A549 (cell line): Measurements from ENCODE around the gene BEND7. TPM values are rescaled to one million over a fixed set of nuclear protein-coding genes. Genes with fewer than 3 reads are reported as not detected.
A peak's percentile ranks its signal among the peaks of the same experiment; 100 is the strongest.
"Not testable (repeated sequence)": the region's sequence is repeated elsewhere in the genome, so short reads cannot be mapped to it uniquely, and the experiment has no call there.

Experiments
- ATAC-seq, 2 experiments: fragments of 200-7000 bp in 1 of 2; fragments of >200 bp in 1 of 2; cut with Nextera tagmentation in 1 of 2; cut with Tn5 transposase in 1 of 2; 3 replicates each; pipeline versions ENCODE4 v1.8.0 to v1.9.1; 2018 to 2020; ENCODE audit warnings: mild to moderate bottlenecking in 1 of 2, moderate library complexity in 1 of 2
- CTCF ChIA-PET: fragments of 300-600 bp; sonication (Branson Sonifier 250); formaldehyde crosslinking; extraction: SDS; loops from one replicate; lab custom pipeline; 2021; ENCODE audit warnings: antibody characterized with exemption, inconsistent platforms; lab: Yijun Ruan, JAX
- POLR2A ChIA-PET: fragments of 350-600 bp; formaldehyde crosslinking; extraction: SDS; loops from one replicate; lab custom pipeline; 2021; ENCODE audit warnings: antibody characterized with exemption, inconsistent platforms; lab: Yijun Ruan, JAX
- DNase-seq, 2 experiments: peaks; one replicate each; pipeline versions ENCODE4 v3.0.0 to v3.0.0-alpha.2; 2011 to 2016; ENCODE audit warnings: low read depth in 1 of 2, low spot score in 1 of 2
- FAIRE-seq: peaks from 2 replicates; lab custom pipeline; 2011; peaks lifted over from hg19 to GRCh38; lab: Jason Lieb, UNC
- H3K27ac ChIP-seq, 2 experiments: fragments of >200 bp; sonication (Bioruptor Twin); formaldehyde crosslinking; 3 replicates each; pipeline ENCODE4 v1.5.1; 2016 to 2017
- H3K4me1 ChIP-seq: fragments of >200 bp; sonication (Bioruptor Twin); formaldehyde crosslinking; 3 replicates; pipeline ENCODE4 v1.6.1; 2016
- H3K4me2 ChIP-seq: fragments of >200 bp; sonication (Bioruptor Twin); formaldehyde crosslinking; 3 replicates; pipeline ENCODE4 v1.6.1; 2016
- H3K4me3 ChIP-seq: fragments of >200 bp; sonication (Bioruptor Twin); formaldehyde crosslinking; 3 replicates; pipeline ENCODE4 v1.5.1; 2016
- H3K9me3 ChIP-seq: fragments of >200 bp; sonication (Bioruptor Twin); formaldehyde crosslinking; 3 replicates; pipeline ENCODE4 v1.6.1; 2016
- ATOH8 ChIP-seq: fragments of 250-450 bp; sonication (Bioruptor Pico); IDR thresholded peaks from 2 replicates; pipeline ENCODE4 v1.5.0; 2020; ENCODE audit warnings: low read depth, mild to moderate bottlenecking, moderate library complexity
- BCL3 ChIP-seq: fragments of >200 bp; sonication (Bioruptor Twin); formaldehyde crosslinking; IDR thresholded peaks from 3 replicates; pipeline ENCODE4 v1.6.1; 2016
- BHLHE40 ChIP-seq: IDR thresholded peaks from 2 replicates; pipeline ENCODE4 v1.6.1; 2012; ENCODE audit warnings: low read depth, low read length, inconsistent platforms
- CEBPB ChIP-seq, 2 experiments: fragments of >200 bp in 1 of 2; sonication (Bioruptor Twin) in 1 of 2; formaldehyde crosslinking in 1 of 2; IDR thresholded peaks; 2 replicates each; pipeline ENCODE4 v1.6.1; 2012 to 2016
- CHD4 ChIP-seq: fragments of 200-600 bp; sonication (generic); IDR thresholded peaks from 2 replicates; pipeline ENCODE4 v1.6.1; 2016; ENCODE audit warnings: antibody characterized with exemption, mild to moderate bottlenecking, borderline replicate concordance
- CTCF ChIP-seq: fragments of >200 bp; sonication (Bioruptor Twin); formaldehyde crosslinking; IDR thresholded peaks from 3 replicates; pipeline ENCODE4 v1.5.1; 2016
- EHMT2 ChIP-seq: fragments of 200-600 bp; sonication (generic); IDR thresholded peaks from 2 replicates; pipeline ENCODE4 v1.6.1; 2016; ENCODE audit warnings: antibody characterized with exemption, low read depth, mild to moderate bottlenecking, moderate library complexity
- ELK1 ChIP-seq: fragments of 150-350 bp; IDR thresholded peaks from 2 replicates; pipeline ENCODE4 v1.6.1; 2014; ENCODE audit warnings: low read depth, mild to moderate bottlenecking, low read length
- ESRRA ChIP-seq: fragments of 150-350 bp; IDR thresholded peaks from 2 replicates; pipeline ENCODE4 v1.6.1; 2014; ENCODE audit warnings: mild to moderate bottlenecking, low read length, borderline replicate concordance
- FOSB ChIP-seq: fragments of 250-450 bp; sonication (Bioruptor Pico); IDR thresholded peaks from 2 replicates; pipeline ENCODE4 v1.5.0; 2020; ENCODE audit warnings: mild to moderate bottlenecking, moderate library complexity
- GATA3 ChIP-seq: IDR thresholded peaks from 2 replicates; pipeline ENCODE4 v1.6.1; 2012; ENCODE audit warnings: borderline replicate concordance
- HDAC2 ChIP-seq: fragments of 200-600 bp; sonication (generic); IDR thresholded peaks from 2 replicates; pipeline ENCODE4 v1.6.1; 2016
- HES2 ChIP-seq: fragments of >200 bp; sonication (Bioruptor Twin); formaldehyde crosslinking; IDR thresholded peaks from 2 replicates; pipeline ENCODE4 v1.6.1; 2016
- HMGXB4 ChIP-seq: fragments of 250-450 bp; sonication (Bioruptor Pico); IDR thresholded peaks from 2 replicates; pipeline ENCODE4 v1.5.0; 2021; ENCODE audit warnings: mild to moderate bottlenecking, moderate library complexity, borderline replicate concordance
- HOXB13 ChIP-seq: fragments of 250-450 bp; sonication (Bioruptor Pico); IDR thresholded peaks from 2 replicates; pipeline ENCODE4 v1.5.0; 2020; ENCODE audit warnings: low read depth, mild to moderate bottlenecking, moderate library complexity
- JUN ChIP-seq, 2 experiments: fragments of >200 bp; sonication (Bioruptor Twin); formaldehyde crosslinking; IDR thresholded peaks; 2 replicates in 1 of 2; 3 replicates in 1 of 2; pipeline ENCODE4 v1.6.1; 2016 to 2017
- KDM1A ChIP-seq: fragments of 200-600 bp; sonication (generic); IDR thresholded peaks from 2 replicates; pipeline ENCODE4 v1.6.1; 2016; ENCODE audit warnings: low read depth, mild to moderate bottlenecking
- MAFK ChIP-seq: fragments of 450-650 bp; IDR thresholded peaks from 2 replicates; pipeline ENCODE4 v1.6.1; 2014; ENCODE audit not compliant: partially characterized antibody
- NPAS2 ChIP-seq: fragments of 250-450 bp; sonication (Bioruptor Pico); IDR thresholded peaks from 2 replicates; pipeline ENCODE4 v1.8.0; 2022; ENCODE audit warnings: mild to moderate bottlenecking, moderate library complexity, borderline replicate concordance
- POLR2A ChIP-seq: IDR thresholded peaks from 2 replicates; pipeline ENCODE4 v1.6.1; 2012; ENCODE audit warnings: mild to moderate bottlenecking, low read length
- RARB ChIP-seq: fragments of 250-450 bp; sonication (Bioruptor Pico); IDR thresholded peaks from 2 replicates; pipeline ENCODE4 v1.8.0; 2021; ENCODE audit warnings: mild to moderate bottlenecking, moderate library complexity
- RCOR1 ChIP-seq: fragments of 150-350 bp; IDR thresholded peaks from 2 replicates; pipeline ENCODE4 v1.6.1; 2014; ENCODE audit warnings: antibody characterized with exemption, low read length, low read depth
- SREBF2 ChIP-seq: fragments of 450-650 bp; IDR thresholded peaks from 2 replicates; pipeline ENCODE4 v1.6.1; 2014; ENCODE audit warnings: mild to moderate bottlenecking, moderate library complexity
- ZC3H11A ChIP-seq: fragments of 450-650 bp; IDR thresholded peaks from 2 replicates; pipeline ENCODE4 v1.6.1; 2014; ENCODE audit warnings: antibody characterized with exemption, mild to moderate bottlenecking
- ZNF302 ChIP-seq: fragments of 250-450 bp; sonication (Bioruptor Pico); IDR thresholded peaks from 2 replicates; pipeline ENCODE4 v1.9.0; 2021; ENCODE audit warnings: inconsistent platforms, mild to moderate bottlenecking, moderate library complexity
- WGBS: methylation state at CpG from one replicate; pipeline ENCODE4 v1.1.6; 2017; ENCODE audit errors: missing lambda C conversion rate; 5-methylcytosine and 5-hydroxymethylcytosine counted together
- polyA plus RNA-seq, 4 experiments: library from polyadenylated mRNA; depleted of rRNA in 3 of 4; stranded (reverse); fragments of >200 nt; fragmentation: RNase III in 1 of 4; extraction: RNeasy Plus Mini Kit Qiagen cat#74134 plus additional on column Dnase treatment in 1 of 4; gene quantifications; 2 replicates in 3 of 4; 3 replicates in 1 of 4; pipeline ENCODE4 v1.2.3, GENCODE V29; 2011 to 2017

BEND7 gene
- polyA plus RNA-seq, 2 of the 4 experiments (the other 2 are of a cell fraction) = 7.9 to 12.2 TPM

GRCh38 chr10:13427943-13428342 is 100.9 kb downstream of the BEND7 start:
- H3K27ac ChIP-seq, H3K9me3 ChIP-seq, POLR2A ChIA-PET, H3K4me3 ChIP-seq, FAIRE-seq, ATAC-seq, DNase-seq, H3K4me1 ChIP-seq, H3K4me2 ChIP-seq: not testable (repeated sequence)
- 54% methylated on average over 8 of the region's 8 CpGs for WGBS
- peak; percentile 84 for TF ChIP-seq MAFK
- CTCF ChIA-PET = interaction anchor here (0.9 to 3.5 kb wide), 4 partner anchors 9 to 126 kb away, joined by 3 to 19 read pairs (median 4); no protein-coding TSS in a partner anchor

- CTCF ChIA-PET = no interaction called here
- no peak overlapping the region for H3K27ac ChIP-seq
- H3K9me3 ChIP-seq = no peaks in the 10 kb centered on the region; the same call in 2 of the 3 replicates
- H3K4me3 ChIP-seq = no peak overlapping the region
- no peaks in the 10 kb centered on the region for H3K4me1 ChIP-seq
- WGBS = 49% methylated on average over 4 of the region's 4 CpGs
- no peak for FAIRE-seq
- no peak for ATAC-seq
- H3K4me2 ChIP-seq = no peak overlapping the region
- no peak for TF ChIP-seq GATA3
- TF ChIP-seq ATOH8 (CRISPR knock-in tag) = no peak
- TF ChIP-seq CEBPB (IDR thresholded peaks at IDR 0.05) = no peak
- no peak for TF ChIP-seq ELK1
- TF ChIP-seq KDM1A = no peak
- TF ChIP-seq BCL3 = no peak
- TF ChIP-seq HMGXB4 = no peak
- TF ChIP-seq ESRRA = no peak
- TF ChIP-seq HDAC2 = no peak
- TF ChIP-seq CHD4 = no peak
- no peak for DNase-seq
- POLR2A ChIA-PET = no interaction called here
These were observed 103.4 kb downstream of the BEND7 start for GRCh38 chr10:13425397-13425796.

- Histone ChIP-seq H3K9me3 (no peaks in the 10 kb centered on the region; the same call in 2 of the 3 replicates), H3K4me2 (no peak overlapping the region), H3K4me1 (no peaks in the 10 kb centered on the region), H3K4me3 (no peak overlapping the region), H3K27ac (no peak overlapping the region)
- ChIA-PET POLR2A (no interaction called here), CTCF (interaction anchor here (2.8 kb wide), 1 partner anchor 18 kb away, joined by 8 read pairs; no protein-coding TSS in a partner anchor)
- TF ChIP-seq RARB (CRISPR knock-in tag) (no peak), EHMT2 (no peak), BHLHE40 (no peak), ESRRA (no peak), CTCF (no peak), HMGXB4 (no peak), SREBF2 (no peak), POLR2A (no peak), KDM1A (no peak), ZNF302 (CRISPR knock-in tag) (no peak), HDAC2 (no peak), ZC3H11A (no peak), HOXB13 (CRISPR knock-in tag) (no peak), JUN (IDR thresholded peaks at IDR 0.05) (no peak), FOSB (no peak), HES2 (no peak), RCOR1 (no peak), NPAS2 (CRISPR knock-in tag) (no peak)
- ATAC-seq (no peak), DNase-seq (no peak), FAIRE-seq (no peak)
- 55% methylated on average over 9 of the region's 9 CpGs for WGBS
These were observed 106.0 kb downstream of the BEND7 start for GRCh38 chr10:13422800-13423199.
